SK-N-SH treated with all-trans-retinoic acid at 6 μM for 48 hours (cell line): Measurements from ENCODE around the gene PLCH2.

ENCODE experiments used
- ARNTL ChIP-seq: fragments of 450-650 bp; formaldehyde crosslinking; IDR thresholded peaks from 2 replicates; pipeline ENCODE4 v1.5.0; 2020; ENCODE audit warnings: low read depth, mild to moderate bottlenecking, moderate library complexity, borderline replicate concordance
- ZFP3 ChIP-seq: fragments of 250-450 bp; sonication (Bioruptor Pico); IDR thresholded peaks from 2 replicates; pipeline ENCODE4 v1.5.0; 2020; ENCODE audit warnings: mild to moderate bottlenecking, moderate library complexity
- ZFP30 ChIP-seq: fragments of 450-650 bp; formaldehyde crosslinking; IDR thresholded peaks from 2 replicates; pipeline ENCODE4 v1.5.0; 2022; ENCODE audit warnings: mild to moderate bottlenecking, moderate library complexity

DNA sequence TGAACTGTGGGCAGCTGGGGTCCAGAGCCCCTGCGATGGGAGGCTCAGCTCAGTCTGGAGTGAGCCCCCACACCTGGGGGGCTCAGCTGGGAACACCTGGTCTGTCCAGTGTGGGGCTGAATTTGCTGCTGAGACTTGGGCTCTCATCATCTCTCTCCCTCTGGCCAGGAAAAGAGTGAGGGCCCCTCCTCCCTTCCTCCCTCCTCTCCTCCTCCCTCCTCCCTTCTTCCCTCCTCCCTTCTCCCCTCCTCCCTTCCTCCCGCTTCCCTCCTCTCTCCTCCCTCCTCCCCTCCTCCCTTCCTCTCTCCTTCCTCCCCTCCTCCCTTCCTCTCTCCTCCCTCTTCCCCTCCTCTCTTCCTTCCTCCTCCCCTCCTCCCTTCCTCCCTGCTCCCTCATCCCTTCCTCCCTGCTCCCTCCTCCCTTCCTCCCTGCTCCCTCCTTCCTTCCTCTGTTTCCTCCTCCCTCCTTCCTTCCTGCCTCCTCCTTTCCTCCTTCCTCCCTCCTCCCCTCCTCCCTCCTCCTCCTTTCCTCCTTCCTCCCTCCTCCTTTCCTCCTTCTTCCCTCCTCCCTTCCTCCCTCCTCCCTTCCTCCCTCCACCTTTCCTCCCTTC, 40.2 kb upstream of the PLCH2 start:
- no peak for TF ChIP-seq ZFP30
- no peak for TF ChIP-seq ZFP3 (CRISPR knock-in tag)
- no peak for TF ChIP-seq ARNTL (CRISPR knock-in tag)
